Endodermal cell (in vitro differentiated cells): ENCODE results near the gene CHD5. TPM values are rescaled to one million over a fixed set of nuclear protein-coding genes. Genes with fewer than 3 reads are reported as not detected.

Source experiments
- DNase-seq: peaks from one replicate; pipeline ENCODE4 v3.0.0-alpha.2; 2017
- H3K27ac ChIP-seq: 2 replicates; pipeline ENCODE4 v1.5.1; 2013; ENCODE audit warnings: mild to moderate bottlenecking, low read depth, low read length, moderate library complexity
- H3K27me3 ChIP-seq: 2 replicates; pipeline ENCODE4 v1.6.1; 2013; ENCODE audit warnings: mild to moderate bottlenecking, low read length, moderate library complexity; ENCODE audit not compliant: insufficient read depth, control insufficient read depth, poor library complexity, severe bottlenecking
- H3K36me3 ChIP-seq: 2 replicates; pipeline ENCODE4 v1.7.0; 2013; ENCODE audit warnings: mild to moderate bottlenecking, low read length, moderate library complexity; ENCODE audit not compliant: control insufficient read depth, insufficient read depth
- H3K4me1 ChIP-seq: one replicate; pipeline ENCODE4 v1.7.0; 2013; ENCODE audit warnings: low read length; ENCODE audit not compliant: control insufficient read depth, insufficient read depth
- H3K4me3 ChIP-seq: 2 replicates; pipeline ENCODE4 v1.5.1; 2013; ENCODE audit warnings: mild to moderate bottlenecking, low read length, moderate library complexity
- H3K9ac ChIP-seq: 2 replicates; pipeline ENCODE4 v1.6.1; 2013; ENCODE audit warnings: mild to moderate bottlenecking, low read length, moderate library complexity; ENCODE audit not compliant: poor library complexity, severe bottlenecking; ENCODE audit errors: extremely low read depth
- H3K9me3 ChIP-seq: 2 replicates; pipeline ENCODE4 v1.6.1; 2013; ENCODE audit warnings: mild to moderate bottlenecking, low read length, moderate library complexity; ENCODE audit not compliant: control insufficient read depth
- H3K27ac Mint-ChIP-seq: 2 replicates; pipeline ENCODE4 v1.8.0; 2020; ENCODE audit warnings: mixed read lengths
- H3K27me3 Mint-ChIP-seq: 2 replicates; pipeline ENCODE4 v1.8.0; 2021; ENCODE audit warnings: mild to moderate bottlenecking, mixed read lengths; ENCODE audit not compliant: insufficient read depth
- H3K36me3 Mint-ChIP-seq: 2 replicates; pipeline ENCODE4 v1.8.0; 2020; ENCODE audit warnings: low read depth, mixed read lengths
- H3K4me1 Mint-ChIP-seq: 2 replicates; pipeline ENCODE4 v1.8.0; 2020; ENCODE audit warnings: mixed read lengths
- H3K4me3 Mint-ChIP-seq: 2 replicates; pipeline ENCODE4 v1.8.0; 2020; ENCODE audit warnings: mild to moderate bottlenecking, moderate library complexity, mixed read lengths
- H3K9me3 Mint-ChIP-seq: 2 replicates; pipeline ENCODE4 v1.8.0; 2020; ENCODE audit warnings: mild to moderate bottlenecking, mixed read lengths
- WGBS, 2 experiments: methylation state at CpG; one replicate each; pipeline versions ENCODE4 v1.1.5 to v1.1.7; 2013; ENCODE audit warnings: missing lambda C conversion rate in 2 of 2, mixed read lengths in 1 of 2; ENCODE audit not compliant: insufficient coverage in 1 of 2, insufficient read length in 1 of 2; 5-methylcytosine and 5-hydroxymethylcytosine counted together
- total RNA-seq, 2 donors: library from RNA; stranded (reverse); fragmentation: NEBNext Ultra II Directional in 1 of 2; extraction: Animal tissue kit (Norgen Biotek cat#: 25700) in 1 of 2; gene quantifications; 2 replicates in 1 of 2; 3 replicates in 1 of 2; pipeline ENCODE4 v1.2.1, GENCODE V29; 2021
- TF ChIP-seq, protein P1 (sequence below): fragments of 200-600 bp; sonication (generic); conservative IDR thresholded peaks from 2 replicates; pipeline ENCODE4 v1.5.0; 2021; ENCODE audit warnings: antibody characterized with exemption, mild to moderate bottlenecking

Gene CHD5
- total RNA-seq, 2 donors from 2014 or later, result 0.40 to 0.69 TPM

DNA sequence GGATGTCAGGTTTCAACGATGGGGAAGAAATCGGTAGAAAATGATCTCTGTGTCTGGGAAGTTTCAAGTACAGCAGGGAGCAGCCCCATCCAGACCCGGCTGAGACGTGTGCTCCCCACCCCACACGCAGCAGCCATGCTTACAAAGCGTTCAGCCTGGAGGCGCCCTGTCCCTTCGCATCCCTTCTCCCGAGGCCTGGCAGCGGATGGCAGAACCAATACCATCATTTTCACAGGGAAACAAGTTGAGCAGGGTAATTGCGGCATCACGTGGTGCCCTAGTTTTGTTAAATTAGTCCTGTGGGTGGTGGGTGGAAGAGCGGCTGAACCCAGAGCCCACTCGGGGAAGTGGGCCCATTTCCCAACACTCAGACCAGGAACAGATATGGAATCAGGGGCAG is 110.5 kb downstream of the CHD5 start:
- no peaks in the 10 kb centered on the region for H3K4me1 Mint-ChIP-seq
- 90 to 96% methylated on average over 14 of the region's 14 CpGs for WGBS, 2 experiments

DNA sequence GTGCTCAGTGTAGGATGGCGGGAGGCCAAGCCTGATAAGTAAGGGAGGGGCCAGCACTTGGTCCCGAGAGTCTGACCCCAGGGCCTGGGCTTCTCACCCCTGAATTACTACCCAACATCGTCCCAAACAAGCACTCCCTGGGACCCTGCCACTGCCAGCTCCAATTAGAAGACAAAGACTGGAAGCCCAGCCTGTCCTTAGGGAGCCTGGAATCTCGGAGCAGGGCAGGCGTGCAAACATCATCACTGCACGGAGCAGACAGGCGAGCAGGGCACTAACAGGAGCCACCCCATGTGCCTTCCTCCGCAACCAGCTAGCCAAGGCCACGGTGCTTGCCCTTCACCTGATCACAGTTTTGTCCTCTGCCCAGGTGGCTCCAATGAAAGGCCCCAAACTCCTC is 111.2 kb downstream of the CHD5 start:
- H3K27me3 ChIP-seq, result no peaks in the 10 kb centered on the region
- DNase-seq, result no peak
- TF ChIP-seq, protein P1, sequence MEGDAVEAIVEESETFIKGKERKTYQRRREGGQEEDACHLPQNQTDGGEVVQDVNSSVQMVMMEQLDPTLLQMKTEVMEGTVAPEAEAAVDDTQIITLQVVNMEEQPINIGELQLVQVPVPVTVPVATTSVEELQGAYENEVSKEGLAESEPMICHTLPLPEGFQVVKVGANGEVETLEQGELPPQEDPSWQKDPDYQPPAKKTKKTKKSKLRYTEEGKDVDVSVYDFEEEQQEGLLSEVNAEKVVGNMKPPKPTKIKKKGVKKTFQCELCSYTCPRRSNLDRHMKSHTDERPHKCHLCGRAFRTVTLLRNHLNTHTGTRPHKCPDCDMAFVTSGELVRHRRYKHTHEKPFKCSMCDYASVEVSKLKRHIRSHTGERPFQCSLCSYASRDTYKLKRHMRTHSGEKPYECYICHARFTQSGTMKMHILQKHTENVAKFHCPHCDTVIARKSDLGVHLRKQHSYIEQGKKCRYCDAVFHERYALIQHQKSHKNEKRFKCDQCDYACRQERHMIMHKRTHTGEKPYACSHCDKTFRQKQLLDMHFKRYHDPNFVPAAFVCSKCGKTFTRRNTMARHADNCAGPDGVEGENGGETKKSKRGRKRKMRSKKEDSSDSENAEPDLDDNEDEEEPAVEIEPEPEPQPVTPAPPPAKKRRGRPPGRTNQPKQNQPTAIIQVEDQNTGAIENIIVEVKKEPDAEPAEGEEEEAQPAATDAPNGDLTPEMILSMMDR, result no peak
- H3K9ac ChIP-seq, result no peak overlapping the region
- H3K9me3 ChIP-seq, result no peaks in the 10 kb centered on the region
- Mint-ChIP-seq H3K36me3 (no peaks in the 10 kb centered on the region), H3K4me1 (no peaks in the 10 kb centered on the region), H3K27ac (no peak overlapping the region), H3K27me3 (no peaks in the 10 kb centered on the region), H3K4me3 (no peak overlapping the region), H3K9me3 (no peaks in the 10 kb centered on the region)
- H3K4me3 ChIP-seq, result no peak overlapping the region
- WGBS, 2 experiments, result 88 to 89% methylated on average over 9 of the region's 9 CpGs
- no peak overlapping the region for H3K27ac ChIP-seq
- no peaks in the 10 kb centered on the region for H3K36me3 ChIP-seq
- no peaks in the 10 kb centered on the region for H3K4me1 ChIP-seq

More for the DNA sequence above, 110.5 kb downstream of the CHD5 start:
- DNase-seq, result no peak
- Histone ChIP-seq H3K9me3 (no peaks in the 10 kb centered on the region), H3K36me3 (no peaks in the 10 kb centered on the region), H3K27me3 (no peaks in the 10 kb centered on the region), H3K4me1 (no peaks in the 10 kb centered on the region), H3K4me3 (no peak overlapping the region), H3K27ac (no peak overlapping the region), H3K9ac (no peak overlapping the region)
- no peak overlapping the region for H3K4me3 Mint-ChIP-seq
- no peaks in the 10 kb centered on the region for H3K36me3 Mint-ChIP-seq
- no peaks in the 10 kb centered on the region for H3K27me3 Mint-ChIP-seq
- H3K9me3 Mint-ChIP-seq, result no peaks in the 10 kb centered on the region
- H3K27ac Mint-ChIP-seq, result no peak overlapping the region
- TF ChIP-seq, protein P1, result no peak

DNA sequence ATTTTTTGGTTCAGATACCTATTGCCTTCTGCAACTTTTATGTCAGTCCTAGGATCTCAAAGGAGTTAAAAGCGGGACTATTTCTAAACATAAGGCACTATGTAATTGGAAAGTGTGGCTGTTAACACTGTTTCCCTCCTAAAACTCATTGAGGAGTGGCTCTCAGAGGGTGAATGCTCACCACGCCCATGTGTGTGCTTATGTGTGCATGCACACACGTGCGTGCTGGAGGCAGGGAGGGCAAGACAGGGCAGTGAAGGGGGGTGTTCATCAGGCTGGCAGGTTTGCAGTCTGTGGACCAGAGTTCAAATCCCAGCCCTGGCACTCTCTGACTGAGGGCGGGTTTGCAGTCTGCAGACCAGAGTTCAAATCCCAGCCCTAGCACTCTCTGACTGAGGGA is 112.0 kb downstream of the CHD5 start:
- no peaks in the 10 kb centered on the region for H3K9me3 Mint-ChIP-seq
- Histone ChIP-seq H3K9ac (no peak overlapping the region), H3K36me3 (no peaks in the 10 kb centered on the region), H3K9me3 (no peaks in the 10 kb centered on the region), H3K4me3 (no peak overlapping the region), H3K27ac (no peak overlapping the region), H3K4me1 (no peaks in the 10 kb centered on the region), H3K27me3 (no peaks in the 10 kb centered on the region)
- H3K4me1 Mint-ChIP-seq, result no peaks in the 10 kb centered on the region
- no peak for DNase-seq
- H3K27me3 Mint-ChIP-seq, result no peaks in the 10 kb centered on the region
- WGBS, 2 experiments, result 82 to 86% methylated on average over 4 to 5 of the region's 5 CpGs
- TF ChIP-seq, protein P1, result no peak
- no peak overlapping the region for H3K27ac Mint-ChIP-seq
- H3K4me3 Mint-ChIP-seq, result no peak overlapping the region
- no peaks in the 10 kb centered on the region for H3K36me3 Mint-ChIP-seq
